WTC11 (cell line): ENCODE results near the gene TXNL4A. TPM values are rescaled to one million over a fixed set of nuclear protein-coding genes. Genes with fewer than 3 reads are reported as not detected.

Source experiments
- ATAC-seq: fragments of 200-7000 bp; cut with Tn5 transposase; 2 replicates; pipeline ENCODE4 v1.10.0; 2021; ENCODE audit warnings: mild to moderate bottlenecking, moderate library complexity
- CTCF ChIA-PET: fragments of 300-600 bp; sonication (Branson Sonifier 250); formaldehyde crosslinking; loops from one replicate; lab custom pipeline; 2021; ENCODE audit warnings: antibody characterized with exemption; lab: Charles Lee
- POLR2A ChIA-PET: fragments of 350-600 bp; sonication (Branson Sonifier 250); formaldehyde crosslinking; loops from one replicate; lab custom pipeline; 2021; ENCODE audit warnings: antibody characterized with exemption; lab: Charles Lee
- DNase-seq: peaks from one replicate; pipeline ENCODE4 v3.0.0; 2021; ENCODE audit warnings: low spot score
- H3K27ac Mint-ChIP-seq: 2 replicates; pipeline ENCODE4 v1.8.0; 2021; ENCODE audit warnings: mixed read lengths
- H3K27me3 Mint-ChIP-seq: 2 replicates; pipeline ENCODE4 v1.8.0; 2021; ENCODE audit warnings: low read depth, mild to moderate bottlenecking, moderate library complexity, mixed read lengths
- H3K36me3 Mint-ChIP-seq: 2 replicates; pipeline ENCODE4 v1.8.0; 2021; ENCODE audit warnings: mixed read lengths
- H3K4me1 Mint-ChIP-seq: 2 replicates; pipeline ENCODE4 v1.8.0; 2022; ENCODE audit warnings: mixed read lengths
- H3K4me3 Mint-ChIP-seq: 2 replicates; pipeline ENCODE4 v1.8.0; 2021; ENCODE audit warnings: mild to moderate bottlenecking, moderate library complexity, mixed read lengths
- H3K9me3 Mint-ChIP-seq: 2 replicates; pipeline ENCODE4 v1.8.0; 2021; ENCODE audit warnings: mixed read lengths
- CREB1 ChIP-seq: sonication (generic); formaldehyde crosslinking; IDR thresholded peaks from 2 replicates; pipeline ENCODE4 v1.8.0; 2023; ENCODE audit warnings: mild to moderate bottlenecking, missing genetic modification reagents
- ELF4 ChIP-seq: sonication (generic); formaldehyde crosslinking; IDR thresholded peaks from 2 replicates; pipeline ENCODE4 v1.8.1; 2022; ENCODE audit warnings: low read depth, mild to moderate bottlenecking, moderate library complexity, missing genetic modification reagents
- FOXJ3 ChIP-seq: sonication (generic); formaldehyde crosslinking; IDR thresholded peaks from 2 replicates; pipeline ENCODE4 v1.9.0; 2021; ENCODE audit warnings: missing genetic modification reagents, mild to moderate bottlenecking, borderline replicate concordance
- FOXK1 ChIP-seq: sonication (generic); formaldehyde crosslinking; IDR thresholded peaks from 2 replicates; pipeline ENCODE4 v1.8.0; 2022; ENCODE audit warnings: mild to moderate bottlenecking, moderate library complexity, missing genetic modification reagents
- GTF2I ChIP-seq: fragments of 250-450 bp; sonication (Bioruptor Pico); conservative IDR thresholded peaks from 2 replicates; pipeline ENCODE4 v1.4.0; 2021; ENCODE audit warnings: mild to moderate bottlenecking
- HMGA2 ChIP-seq: fragments of 250-450 bp; sonication (Bioruptor Pico); IDR thresholded peaks from 2 replicates; pipeline ENCODE4 v1.4.0; 2021; ENCODE audit warnings: mild to moderate bottlenecking, moderate library complexity
- NFE2L1 ChIP-seq: sonication (generic); formaldehyde crosslinking; IDR thresholded peaks from 2 replicates; pipeline ENCODE4 v1.8.1; 2023; ENCODE audit warnings: missing genetic modification reagents
- NR3C1 ChIP-seq: sonication (generic); formaldehyde crosslinking; conservative IDR thresholded peaks from 2 replicates; pipeline ENCODE4 v1.8.1; 2023; ENCODE audit warnings: low read depth, mild to moderate bottlenecking, missing genetic modification reagents
- RELA ChIP-seq: sonication (generic); formaldehyde crosslinking; IDR thresholded peaks from 2 replicates; pipeline ENCODE4 v1.8.1; 2022; ENCODE audit warnings: missing genetic modification reagents, mild to moderate bottlenecking, borderline replicate concordance
- SMAD4 ChIP-seq: sonication (generic); formaldehyde crosslinking; IDR thresholded peaks from 2 replicates; pipeline ENCODE4 v1.8.0; 2022; ENCODE audit warnings: mild to moderate bottlenecking, missing genetic modification reagents
- TEAD4 ChIP-seq: sonication (generic); formaldehyde crosslinking; IDR thresholded peaks from 2 replicates; pipeline ENCODE4 v1.8.0; 2022; ENCODE audit warnings: mild to moderate bottlenecking, missing genetic modification reagents
- ZBTB21 ChIP-seq: sonication (generic); formaldehyde crosslinking; IDR thresholded peaks from 2 replicates; pipeline ENCODE4 v1.8.1; 2023; ENCODE audit warnings: mild to moderate bottlenecking, missing genetic modification reagents, borderline replicate concordance
- ZNF121 ChIP-seq: sonication (generic); formaldehyde crosslinking; IDR thresholded peaks from 2 replicates; pipeline ENCODE4 v1.8.0; 2023; ENCODE audit warnings: missing genetic modification reagents
- total RNA-seq: library from RNA; stranded (reverse); gene quantifications from 3 replicates; pipeline ENCODE4 v1.2.3, GENCODE V29; 2021
- TF ChIP-seq, protein P1 (sequence below): sonication (generic); formaldehyde crosslinking; IDR thresholded peaks from 2 replicates; pipeline ENCODE4 v1.8.1; 2022; ENCODE audit warnings: low read depth, missing genetic modification reagents, borderline replicate concordance
- TF ChIP-seq, protein P2 (sequence below): sonication (generic); formaldehyde crosslinking; IDR thresholded peaks from 2 replicates; pipeline ENCODE4 v1.8.1; 2023; ENCODE audit warnings: mild to moderate bottlenecking, missing genetic modification reagents, moderate library complexity
- TF ChIP-seq, protein P3 (sequence below): fragments of 250-450 bp; sonication (Bioruptor Pico); IDR thresholded peaks from 2 replicates; pipeline ENCODE4 v1.9.0; 2021; ENCODE audit warnings: mild to moderate bottlenecking
- TF ChIP-seq, protein P4 (sequence below): fragments of 250-450 bp; sonication (Bioruptor Pico); conservative IDR thresholded peaks from 2 replicates; pipeline ENCODE4 v1.9.0; 2021; ENCODE audit warnings: mild to moderate bottlenecking
- TF ChIP-seq, protein P5 (sequence below): sonication (generic); formaldehyde crosslinking; IDR thresholded peaks from 2 replicates; pipeline ENCODE4 v1.8.1; 2022; ENCODE audit warnings: mild to moderate bottlenecking, missing genetic modification reagents, moderate library complexity, borderline replicate concordance

TXNL4A gene
- total RNA-seq, 1 experiment from 2014 or later, result 157 TPM

DNA sequence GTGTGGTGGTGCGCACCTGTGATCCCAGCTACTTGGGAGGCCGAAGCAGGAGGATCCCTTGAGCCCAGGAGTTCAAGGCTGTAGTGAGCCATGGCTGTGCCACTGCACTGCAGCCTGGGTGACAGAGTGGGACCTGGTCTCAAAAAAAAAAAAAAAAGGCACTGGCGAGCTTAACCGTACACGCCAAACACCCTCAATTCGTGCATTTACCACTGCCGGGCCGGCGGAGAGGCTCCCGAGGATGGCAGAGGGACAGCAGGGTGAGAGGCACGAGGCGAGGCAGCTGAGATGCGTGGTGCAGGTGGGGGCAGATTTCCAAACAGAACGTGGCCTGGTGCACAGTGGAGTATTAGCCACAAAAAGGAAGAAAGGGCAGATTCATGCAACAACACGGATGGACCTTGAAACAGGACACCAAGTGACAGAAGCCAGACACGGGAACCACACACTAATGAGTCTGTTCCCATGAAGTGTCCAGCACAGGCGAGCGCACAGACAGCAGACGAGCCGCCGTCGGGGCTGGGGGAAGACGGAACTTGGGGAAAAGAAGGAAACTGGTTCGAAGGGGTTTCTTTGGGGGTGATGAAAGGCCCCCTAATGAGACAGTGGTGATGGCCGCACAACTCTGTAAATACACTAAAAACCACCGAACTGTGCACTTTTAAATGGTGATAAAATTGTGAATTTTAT is 64.3 kb downstream of the TXNL4A start:
- Mint-ChIP-seq H3K4me1 (peaks cover 11% of the 10 kb centered on the region), H3K27ac (no peak overlapping the region), H3K4me3 (no peak overlapping the region), H3K9me3 (peaks cover 8% of the 10 kb centered on the region), H3K36me3 (peaks cover 4% of the 10 kb centered on the region), H3K27me3 (no peaks in the 10 kb centered on the region; the same call in 1 of the 2 replicates)
- TF ChIP-seq, protein P1, sequence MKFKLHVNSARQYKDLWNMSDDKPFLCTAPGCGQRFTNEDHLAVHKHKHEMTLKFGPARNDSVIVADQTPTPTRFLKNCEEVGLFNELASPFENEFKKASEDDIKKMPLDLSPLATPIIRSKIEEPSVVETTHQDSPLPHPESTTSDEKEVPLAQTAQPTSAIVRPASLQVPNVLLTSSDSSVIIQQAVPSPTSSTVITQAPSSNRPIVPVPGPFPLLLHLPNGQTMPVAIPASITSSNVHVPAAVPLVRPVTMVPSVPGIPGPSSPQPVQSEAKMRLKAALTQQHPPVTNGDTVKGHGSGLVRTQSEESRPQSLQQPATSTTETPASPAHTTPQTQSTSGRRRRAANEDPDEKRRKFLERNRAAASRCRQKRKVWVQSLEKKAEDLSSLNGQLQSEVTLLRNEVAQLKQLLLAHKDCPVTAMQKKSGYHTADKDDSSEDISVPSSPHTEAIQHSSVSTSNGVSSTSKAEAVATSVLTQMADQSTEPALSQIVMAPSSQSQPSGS (CRISPR knock-in tag), result no peak
- TF ChIP-seq SMAD4 (CRISPR knock-in tag), result no peak
- POLR2A ChIA-PET, result no interaction called here
- ATAC-seq, result no peak
- no peak for DNase-seq
- CTCF ChIA-PET, result no interaction called here

DNA sequence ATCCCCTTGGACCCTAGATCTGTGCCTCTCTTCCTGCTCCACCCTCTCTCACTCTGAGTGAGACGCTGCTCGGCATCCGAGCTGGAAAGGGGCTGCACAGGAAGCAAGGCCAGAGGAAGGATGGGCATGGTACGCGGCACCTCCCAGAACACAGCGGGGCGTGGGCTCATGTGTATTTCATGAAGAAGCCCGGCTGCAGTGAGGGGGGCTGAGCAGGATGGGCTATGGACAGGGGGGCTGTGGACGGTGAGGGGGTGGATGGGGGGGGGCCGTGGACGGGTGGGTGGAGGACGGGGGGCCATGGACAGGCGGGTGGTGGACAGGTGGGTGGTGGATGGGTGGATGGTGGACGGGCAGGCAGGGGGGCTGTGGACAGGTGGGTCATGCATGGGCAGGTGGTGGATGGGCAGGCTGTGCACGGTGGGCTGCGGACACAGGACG is 65.4 kb downstream of the TXNL4A start:
- TF ChIP-seq ZBTB21 (CRISPR knock-in tag) (no peak), RELA (CRISPR knock-in tag) (no peak), ZNF121 (no peak), ELF4 (CRISPR knock-in tag) (no peak), FOXK1 (CRISPR knock-in tag) (no peak), GTF2I (CRISPR knock-in tag) (no peak), NFE2L1 (CRISPR knock-in tag) (no peak), HMGA2 (CRISPR knock-in tag) (no peak), CREB1 (no peak), FOXJ3 (CRISPR knock-in tag) (no peak), NR3C1 (CRISPR knock-in tag) (no peak), TEAD4 (CRISPR knock-in tag) (no peak)
- TF ChIP-seq, protein P2, sequence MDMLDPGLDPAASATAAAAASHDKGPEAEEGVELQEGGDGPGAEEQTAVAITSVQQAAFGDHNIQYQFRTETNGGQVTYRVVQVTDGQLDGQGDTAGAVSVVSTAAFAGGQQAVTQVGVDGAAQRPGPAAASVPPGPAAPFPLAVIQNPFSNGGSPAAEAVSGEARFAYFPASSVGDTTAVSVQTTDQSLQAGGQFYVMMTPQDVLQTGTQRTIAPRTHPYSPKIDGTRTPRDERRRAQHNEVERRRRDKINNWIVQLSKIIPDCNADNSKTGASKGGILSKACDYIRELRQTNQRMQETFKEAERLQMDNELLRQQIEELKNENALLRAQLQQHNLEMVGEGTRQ (CRISPR knock-in tag), result no peak
- TF ChIP-seq, protein P3, sequence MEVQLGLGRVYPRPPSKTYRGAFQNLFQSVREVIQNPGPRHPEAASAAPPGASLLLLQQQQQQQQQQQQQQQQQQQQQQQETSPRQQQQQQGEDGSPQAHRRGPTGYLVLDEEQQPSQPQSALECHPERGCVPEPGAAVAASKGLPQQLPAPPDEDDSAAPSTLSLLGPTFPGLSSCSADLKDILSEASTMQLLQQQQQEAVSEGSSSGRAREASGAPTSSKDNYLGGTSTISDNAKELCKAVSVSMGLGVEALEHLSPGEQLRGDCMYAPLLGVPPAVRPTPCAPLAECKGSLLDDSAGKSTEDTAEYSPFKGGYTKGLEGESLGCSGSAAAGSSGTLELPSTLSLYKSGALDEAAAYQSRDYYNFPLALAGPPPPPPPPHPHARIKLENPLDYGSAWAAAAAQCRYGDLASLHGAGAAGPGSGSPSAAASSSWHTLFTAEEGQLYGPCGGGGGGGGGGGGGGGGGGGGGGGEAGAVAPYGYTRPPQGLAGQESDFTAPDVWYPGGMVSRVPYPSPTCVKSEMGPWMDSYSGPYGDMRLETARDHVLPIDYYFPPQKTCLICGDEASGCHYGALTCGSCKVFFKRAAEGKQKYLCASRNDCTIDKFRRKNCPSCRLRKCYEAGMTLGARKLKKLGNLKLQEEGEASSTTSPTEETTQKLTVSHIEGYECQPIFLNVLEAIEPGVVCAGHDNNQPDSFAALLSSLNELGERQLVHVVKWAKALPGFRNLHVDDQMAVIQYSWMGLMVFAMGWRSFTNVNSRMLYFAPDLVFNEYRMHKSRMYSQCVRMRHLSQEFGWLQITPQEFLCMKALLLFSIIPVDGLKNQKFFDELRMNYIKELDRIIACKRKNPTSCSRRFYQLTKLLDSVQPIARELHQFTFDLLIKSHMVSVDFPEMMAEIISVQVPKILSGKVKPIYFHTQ, result no peak
- TF ChIP-seq, protein P4, sequence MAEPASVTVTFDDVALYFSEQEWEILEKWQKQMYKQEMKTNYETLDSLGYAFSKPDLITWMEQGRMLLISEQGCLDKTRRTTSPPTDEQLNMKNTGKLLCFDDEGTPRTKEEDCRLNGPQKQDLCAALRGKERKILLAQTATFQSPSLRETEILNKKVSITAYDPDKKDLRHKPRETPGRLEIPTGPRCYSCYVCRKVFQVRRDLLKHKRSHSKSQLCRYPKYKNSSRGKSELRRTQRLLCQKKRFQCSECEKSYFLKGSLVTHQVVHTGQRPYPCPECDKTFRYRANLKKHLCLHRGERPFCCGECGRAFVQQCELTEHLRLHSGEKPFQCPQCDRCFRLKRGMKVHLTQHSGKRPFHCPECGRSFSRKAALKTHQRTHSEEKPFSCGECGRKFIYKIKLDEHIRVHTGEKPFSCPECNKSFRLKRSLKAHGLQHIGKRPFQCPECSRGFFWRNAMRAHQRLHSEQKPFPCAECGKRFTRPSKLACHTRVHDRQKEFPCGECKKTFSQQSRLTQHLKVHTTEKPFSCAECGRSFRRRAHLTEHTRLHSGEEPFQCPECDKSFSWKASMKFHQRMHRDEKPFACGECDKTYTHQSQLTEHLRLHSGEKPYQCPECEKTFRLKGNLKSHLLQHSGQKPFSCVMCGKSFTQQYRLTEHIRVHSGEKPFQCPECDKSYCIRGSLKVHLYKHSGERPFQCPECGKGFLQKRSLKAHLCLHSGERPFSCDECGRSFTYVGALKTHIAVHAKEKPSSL, result no peak
- TF ChIP-seq, protein P5, sequence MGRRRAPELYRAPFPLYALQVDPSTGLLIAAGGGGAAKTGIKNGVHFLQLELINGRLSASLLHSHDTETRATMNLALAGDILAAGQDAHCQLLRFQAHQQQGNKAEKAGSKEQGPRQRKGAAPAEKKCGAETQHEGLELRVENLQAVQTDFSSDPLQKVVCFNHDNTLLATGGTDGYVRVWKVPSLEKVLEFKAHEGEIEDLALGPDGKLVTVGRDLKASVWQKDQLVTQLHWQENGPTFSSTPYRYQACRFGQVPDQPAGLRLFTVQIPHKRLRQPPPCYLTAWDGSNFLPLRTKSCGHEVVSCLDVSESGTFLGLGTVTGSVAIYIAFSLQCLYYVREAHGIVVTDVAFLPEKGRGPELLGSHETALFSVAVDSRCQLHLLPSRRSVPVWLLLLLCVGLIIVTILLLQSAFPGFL, result no peak
- TF ChIP-seq, protein P1 (CRISPR knock-in tag), result no peak
- CTCF ChIA-PET, result no interaction called here
- no peak for ATAC-seq
- no peak overlapping the region for H3K4me3 Mint-ChIP-seq
- H3K27ac Mint-ChIP-seq, result no peak overlapping the region
- H3K27me3 Mint-ChIP-seq, result no peaks in the 10 kb centered on the region
- POLR2A ChIA-PET, result no interaction called here
- peaks cover 11% of the 10 kb centered on the region for H3K4me1 Mint-ChIP-seq
- H3K36me3 Mint-ChIP-seq, result no peaks in the 10 kb centered on the region
- no peak for DNase-seq
- 0 out of 2 replicates have a peak, but pooled peaks cover 3% of the 10 kb centered on the region for H3K9me3 Mint-ChIP-seq
